NCI-H2029 treated with DMSO at 0.1 percent for 48 hours (cell line): Measurements from ENCODE around the gene SUCNR1.
"Not testable (repeated sequence)": the region's sequence is repeated elsewhere in the genome, so short reads cannot be mapped to it uniquely, and the experiment has no call there.

Experiments
- DNase-seq: peaks from one replicate; lab custom pipeline; 2025; lab: John Stamatoyannopoulos, UW

Gene SUCNR1

DNA sequence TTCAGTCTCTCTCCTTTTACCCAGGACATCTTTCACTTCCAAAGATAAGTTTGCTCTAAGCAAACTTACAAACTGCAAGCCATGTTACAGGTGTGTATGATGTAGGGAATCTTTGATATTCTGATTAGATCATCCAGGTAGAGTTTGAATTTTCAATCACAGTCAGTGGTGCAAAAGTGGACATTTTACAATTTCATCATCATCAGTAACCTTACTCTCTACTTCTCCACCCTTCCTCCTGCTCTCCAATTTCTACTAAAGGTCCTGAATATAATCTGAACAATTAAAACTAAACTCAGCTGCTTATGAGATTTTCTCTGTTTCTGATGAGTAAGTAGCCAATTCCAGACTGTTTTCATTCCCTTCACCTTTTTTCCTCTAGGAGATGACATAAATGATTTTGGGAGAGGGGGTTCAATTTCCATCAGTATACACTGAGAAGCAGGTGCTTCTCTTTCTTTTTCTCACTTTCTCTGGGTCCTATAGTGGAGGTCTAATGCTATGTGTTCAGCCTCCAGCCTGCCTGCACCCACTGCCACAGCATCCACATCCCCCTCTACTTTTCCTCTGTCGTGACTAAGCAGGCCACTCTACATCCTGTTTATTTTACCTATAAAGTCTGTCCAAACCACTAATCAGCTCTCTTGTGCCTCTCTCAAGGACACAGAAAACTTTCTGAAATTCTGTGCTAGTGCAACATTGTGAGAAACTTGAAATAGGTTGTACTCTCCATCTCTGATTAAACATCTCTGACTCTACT, 27.6 kb downstream of the SUCNR1 start:
- DNase-seq = no peak

DNA sequence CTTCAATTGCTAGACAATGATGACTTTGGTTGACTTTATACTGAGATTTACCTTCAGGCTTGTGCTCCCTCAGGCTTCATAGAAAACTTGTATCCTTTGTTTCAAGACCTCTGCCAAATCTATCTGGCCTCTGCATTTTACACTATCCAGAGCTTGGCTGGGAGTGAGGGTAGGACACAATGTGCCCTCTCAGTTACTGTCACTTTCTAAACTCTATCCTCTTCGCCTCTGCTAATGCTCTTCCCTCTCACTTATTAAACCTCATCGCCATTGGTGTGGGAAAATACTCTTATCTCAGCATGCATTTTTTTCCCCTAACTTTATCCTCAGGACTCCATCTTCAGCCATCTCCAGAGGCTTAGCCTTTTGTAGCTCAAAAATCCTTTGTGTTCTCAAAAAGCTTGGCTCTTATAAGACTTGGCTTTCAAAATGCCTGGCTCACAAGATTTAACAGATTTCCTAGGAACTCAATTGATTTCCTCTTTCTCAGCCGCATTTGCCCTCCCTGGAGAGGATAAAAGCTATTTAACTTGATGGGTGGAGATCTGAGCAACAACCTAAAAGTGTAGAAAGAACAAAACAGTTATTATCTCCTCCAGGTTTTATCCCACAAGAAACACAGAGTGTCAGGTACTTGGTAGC, 28.3 kb downstream of the SUCNR1 start:
- DNase-seq = no peak

DNA sequence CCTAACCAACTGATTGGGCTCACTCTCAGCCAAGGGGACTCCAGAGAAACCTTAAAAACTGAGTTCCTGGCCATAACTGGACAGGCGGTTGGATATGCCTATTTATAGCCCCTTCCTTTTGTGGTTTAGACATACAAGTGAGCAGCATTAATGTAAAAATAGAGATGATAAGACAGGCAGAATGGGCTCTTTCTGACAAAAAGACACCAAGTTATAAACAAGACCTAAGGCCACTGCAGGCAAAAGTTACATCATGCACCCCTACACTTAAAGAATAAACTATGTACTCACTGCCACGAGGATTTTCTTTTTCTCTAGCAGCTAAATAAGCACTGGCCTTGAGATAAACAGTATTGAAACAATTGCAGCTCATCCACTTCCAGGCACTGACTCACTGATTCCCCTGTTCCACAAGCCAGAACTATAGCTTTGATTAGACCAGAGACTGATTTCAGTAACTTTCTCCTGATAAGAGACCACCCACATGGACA, 30.1 kb downstream of the SUCNR1 start:
- no peak for DNase-seq

DNA sequence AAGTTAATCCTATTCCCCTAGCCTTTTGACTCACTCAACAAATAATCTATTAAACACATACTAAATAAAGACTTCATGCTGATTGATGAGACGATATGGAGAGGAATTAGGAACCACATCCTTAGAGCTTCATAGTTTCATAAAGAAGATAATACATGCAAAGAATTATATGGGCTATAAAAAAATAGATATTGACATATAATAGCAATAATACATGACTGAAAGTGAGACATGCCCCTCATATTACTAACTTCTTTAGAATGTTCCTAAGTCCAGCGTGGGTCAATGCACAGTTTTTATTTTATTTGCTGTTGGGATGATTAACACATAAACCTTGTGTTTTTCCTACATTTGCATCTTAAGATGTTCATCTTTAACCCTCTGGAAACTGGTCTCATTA, 32.2 kb downstream of the SUCNR1 start:
- no peak for DNase-seq

DNA sequence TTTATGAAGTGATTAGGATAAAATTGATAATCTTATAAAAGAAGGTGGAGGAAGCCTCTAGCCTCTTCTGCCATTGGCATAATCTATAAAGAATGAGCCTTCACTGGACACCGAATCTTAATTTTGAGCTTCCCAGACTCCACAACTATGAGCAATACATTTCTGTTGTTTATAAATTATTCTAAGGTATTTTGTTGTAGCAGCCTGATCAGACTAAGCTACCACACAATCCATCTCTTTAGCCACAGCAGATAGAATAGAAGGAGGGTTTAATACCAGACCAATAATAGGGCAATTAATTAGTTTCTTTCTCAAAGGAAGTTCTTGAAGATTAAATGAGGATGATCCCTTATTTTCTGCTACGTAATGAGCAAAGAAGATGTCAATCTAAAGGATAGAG, 33.3 kb downstream of the SUCNR1 start:
- DNase-seq = no peak

DNA sequence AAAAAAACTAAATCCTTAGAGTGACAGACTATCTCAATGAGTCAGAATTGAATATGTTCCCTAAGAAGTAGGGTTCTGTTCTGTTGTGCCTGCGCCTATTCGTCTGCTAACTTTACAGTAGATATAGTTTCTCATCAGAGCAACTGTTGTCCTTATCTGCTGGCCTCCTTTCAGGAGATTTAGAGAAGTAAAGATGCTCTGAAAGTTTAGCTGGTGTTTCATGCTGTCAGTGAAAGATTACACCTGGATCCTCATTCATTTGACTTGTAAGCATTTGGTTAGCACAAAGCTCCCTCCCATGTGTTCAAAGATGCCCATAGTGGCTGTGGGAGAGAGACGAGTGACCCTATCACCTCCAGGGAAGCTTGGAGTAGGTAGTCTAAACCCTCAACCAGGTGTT, 35.0 kb downstream of the SUCNR1 start:
- DNase-seq = no peak

DNA sequence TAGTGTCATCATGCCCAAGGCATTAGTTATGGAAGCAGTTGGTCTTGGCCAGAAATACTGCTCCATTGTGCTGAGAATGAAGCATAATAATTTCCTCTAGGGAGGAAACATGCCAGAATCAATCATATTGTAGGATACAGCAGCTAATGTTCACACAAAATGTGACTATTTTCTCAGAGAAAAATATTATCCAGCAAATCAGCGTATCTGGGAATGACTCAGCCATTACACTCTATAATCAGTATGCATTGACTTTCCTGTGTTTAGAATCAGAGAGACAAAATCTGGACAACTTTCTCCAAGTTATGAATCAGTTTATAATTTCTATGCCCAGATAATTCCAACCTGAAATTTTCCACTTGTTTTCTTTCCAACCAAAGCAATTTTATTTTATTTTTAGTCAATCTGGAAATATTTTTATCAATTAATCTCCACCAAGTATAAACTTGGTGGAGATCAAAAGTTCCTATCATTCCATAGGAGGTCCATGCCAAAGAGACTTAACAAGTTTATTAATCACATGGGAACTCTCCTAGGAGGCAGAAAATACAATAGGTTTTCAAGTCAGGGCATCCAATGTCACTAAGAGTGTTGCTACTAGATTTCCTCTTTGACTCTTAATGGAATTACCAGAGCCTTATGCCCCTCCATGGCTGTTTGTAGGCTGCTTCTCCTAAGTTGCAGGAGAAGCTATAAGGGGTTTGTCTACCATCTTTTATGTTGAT, 36.4 kb downstream of the SUCNR1 start:
- no peak for DNase-seq

DNA sequence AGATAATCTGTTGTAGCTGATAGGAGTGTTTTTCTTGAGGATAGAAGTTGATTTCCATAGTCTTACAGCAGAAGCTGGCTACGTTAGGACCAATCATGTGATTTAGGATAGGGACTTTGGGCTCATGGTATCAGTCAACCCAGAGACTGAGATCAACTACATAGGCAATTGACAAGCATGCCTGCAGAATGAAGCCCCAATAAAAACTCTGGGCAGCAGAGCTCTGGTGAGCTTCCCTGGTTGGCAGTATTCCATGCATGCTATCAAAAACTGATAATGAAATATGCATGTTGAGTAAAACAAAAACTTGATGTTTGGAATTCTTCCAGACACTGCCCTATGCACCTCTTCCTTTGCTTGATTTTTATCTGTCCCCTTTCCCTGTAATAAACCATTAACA, 38.0 kb downstream of the SUCNR1 start:
- no peak for DNase-seq

DNA sequence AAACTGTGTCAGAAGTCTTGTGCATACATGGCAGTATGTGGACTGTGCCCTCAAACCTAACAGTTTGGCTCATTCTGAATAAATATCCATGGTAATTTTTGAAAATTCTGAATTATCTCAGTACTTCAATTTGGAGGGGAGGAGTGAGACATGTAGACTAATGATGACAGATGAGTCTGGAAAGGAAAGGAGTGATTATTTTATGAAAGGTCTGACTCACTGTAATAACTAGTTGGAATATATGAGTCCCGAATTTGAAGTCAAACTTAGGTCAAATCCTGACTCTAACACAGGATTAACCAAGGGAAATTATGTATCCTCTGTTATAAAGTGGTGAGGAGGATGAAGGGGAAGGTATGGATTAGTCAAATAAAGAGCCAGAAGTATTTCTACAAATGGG, 38.6 kb downstream of the SUCNR1 start:
- no peak for DNase-seq

DNA sequence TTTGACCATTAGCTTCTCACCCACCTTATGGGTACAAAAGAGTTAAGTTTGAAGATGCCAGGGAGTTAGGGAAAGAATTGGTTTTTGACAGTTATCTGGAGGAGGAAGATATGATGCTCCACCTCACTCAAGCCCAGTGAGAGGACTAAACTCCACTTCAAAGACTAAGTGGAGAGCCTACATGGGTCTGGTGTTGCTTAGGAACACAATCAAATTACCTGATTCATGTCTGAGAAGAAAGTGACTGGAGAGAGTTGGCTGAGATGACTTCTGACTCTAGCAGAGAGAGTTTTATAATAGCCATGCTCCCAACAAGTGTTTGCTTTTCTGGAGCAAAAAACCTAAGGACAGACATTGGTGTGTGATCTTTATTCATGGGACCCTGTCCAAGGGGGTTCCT, 43.3 kb downstream of the SUCNR1 start:
- DNase-seq = no peak

DNA sequence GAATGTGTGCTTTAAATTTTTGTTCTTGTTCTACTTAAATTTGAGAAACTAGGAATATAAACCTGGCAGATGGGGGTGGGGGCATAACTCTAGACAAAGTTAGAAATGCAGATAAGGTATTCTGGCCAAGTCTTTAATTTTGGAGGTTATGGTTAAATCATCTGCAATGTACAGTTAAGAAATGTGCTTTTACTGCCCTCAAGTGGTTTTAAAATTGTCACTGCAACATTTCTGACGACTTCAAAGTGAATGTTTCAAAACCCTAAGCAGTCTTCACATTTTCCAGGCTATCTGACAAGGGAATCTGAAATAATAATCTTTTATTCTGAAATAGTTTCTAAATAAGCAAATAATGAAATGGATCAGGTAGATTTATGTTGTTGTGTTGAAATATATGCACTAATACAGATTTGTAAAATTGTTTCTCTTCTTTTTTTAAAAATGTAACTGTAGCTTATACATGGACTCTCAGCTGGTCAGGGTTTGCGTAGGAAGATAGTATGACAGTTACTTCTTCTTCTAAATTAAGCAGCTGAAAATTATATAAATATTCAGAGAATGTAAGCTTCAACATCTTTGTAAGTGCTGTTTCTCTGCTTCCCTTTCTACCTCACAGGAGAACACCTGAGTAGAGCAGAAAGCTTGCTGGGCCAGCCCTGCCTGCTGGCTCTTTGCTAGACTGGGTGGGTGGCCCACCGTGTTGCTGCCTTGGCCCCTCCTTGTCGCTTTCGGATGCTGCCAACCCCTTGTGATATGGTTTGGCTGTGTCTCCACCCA, 45.0 kb downstream of the SUCNR1 start:
- DNase-seq = peak; percentile 30

DNA sequence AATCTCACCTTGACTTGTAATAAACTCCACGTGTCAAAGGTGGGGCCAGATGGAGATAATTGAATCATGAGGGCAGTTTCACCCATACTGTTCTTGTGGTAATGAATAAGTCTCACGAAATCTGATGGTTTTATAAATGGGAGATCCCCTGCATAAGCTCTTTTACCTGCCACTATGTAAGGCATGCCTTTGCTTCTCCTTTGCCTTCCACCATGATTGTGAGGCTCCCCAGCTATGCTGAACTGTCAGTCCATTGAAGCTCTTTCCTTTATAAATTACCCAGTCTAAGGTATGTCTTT, 45.5 kb downstream of the SUCNR1 start:
- DNase-seq = no peak

DNA sequence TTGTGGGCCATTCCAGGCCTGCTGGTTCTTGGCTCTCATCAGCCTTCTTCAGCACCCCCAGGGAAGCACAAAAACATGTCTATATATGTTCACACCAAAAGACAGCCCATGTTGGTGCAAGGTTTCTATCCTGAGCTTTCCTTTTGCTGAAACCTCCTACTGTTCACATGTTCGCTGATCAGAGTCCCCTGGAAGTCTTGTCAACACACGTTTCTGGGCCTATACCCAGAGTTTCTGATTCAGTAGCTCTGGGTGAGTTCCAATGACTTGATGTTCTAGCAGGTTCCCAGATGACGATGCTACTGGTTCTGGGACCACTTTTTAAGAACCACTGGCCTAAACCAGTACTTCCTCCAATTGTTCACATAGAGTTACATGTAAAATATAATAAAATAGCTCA, 46.0 kb downstream of the SUCNR1 start:
- no peak for DNase-seq

DNA sequence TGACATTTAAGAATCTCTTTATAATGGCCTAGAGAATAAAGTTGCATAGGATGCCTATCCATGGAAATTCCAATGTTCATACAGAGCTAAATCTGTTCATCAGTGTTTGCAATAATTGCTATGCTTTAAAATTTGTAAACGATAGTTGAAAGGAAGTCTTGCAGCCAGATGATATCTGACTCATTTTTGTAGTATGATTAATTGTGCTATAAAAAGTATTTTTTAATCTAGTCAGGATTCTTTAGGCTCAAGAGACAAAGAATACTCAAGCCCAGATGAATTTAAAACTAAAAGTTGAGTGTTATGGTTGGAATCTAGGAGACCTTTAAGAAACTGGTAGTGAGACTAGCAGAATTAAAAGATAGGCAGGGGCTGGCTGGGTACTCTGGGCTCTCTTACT, 50.5 kb downstream of the SUCNR1 start:
- DNase-seq = no peak

DNA sequence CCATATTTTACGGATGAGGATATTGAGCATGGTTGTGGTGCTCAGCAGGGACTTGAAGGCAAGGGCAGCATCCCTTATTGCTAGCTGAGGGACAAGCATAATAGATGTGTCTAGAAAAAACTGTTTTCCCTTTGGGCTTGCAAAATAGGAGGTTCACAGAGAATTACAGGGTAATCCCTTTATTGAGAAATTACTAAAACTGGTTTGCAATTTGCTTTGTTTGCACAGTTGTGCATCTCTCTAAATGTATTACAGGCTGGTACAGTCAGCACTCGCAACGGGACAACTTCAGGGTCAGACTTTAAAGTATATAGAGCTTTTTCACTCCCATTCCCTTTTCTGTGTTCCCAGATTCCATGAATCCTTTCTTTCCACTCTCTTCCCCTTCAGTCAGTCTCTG, 51.3 kb downstream of the SUCNR1 start:
- no peak for DNase-seq

DNA sequence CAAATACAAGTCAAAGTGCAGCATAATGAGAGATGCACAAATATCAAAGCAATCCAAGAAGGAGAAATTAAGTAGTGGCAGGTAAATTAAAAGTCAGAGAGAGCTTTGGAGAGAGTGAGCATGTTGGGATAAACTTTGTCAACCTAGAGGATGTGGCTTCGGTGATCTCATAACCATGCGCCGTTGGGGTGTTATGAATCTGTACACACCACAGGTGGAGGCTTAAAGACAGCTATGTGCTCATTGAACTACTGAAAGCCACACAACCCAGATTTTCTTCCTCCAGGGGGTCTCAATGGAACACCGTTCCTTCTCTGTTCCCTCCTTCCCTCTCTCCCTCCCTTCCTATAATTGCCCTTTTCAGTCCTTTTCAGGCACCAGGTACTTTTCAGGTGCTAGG, 52.0 kb downstream of the SUCNR1 start:
- DNase-seq = no peak

DNA sequence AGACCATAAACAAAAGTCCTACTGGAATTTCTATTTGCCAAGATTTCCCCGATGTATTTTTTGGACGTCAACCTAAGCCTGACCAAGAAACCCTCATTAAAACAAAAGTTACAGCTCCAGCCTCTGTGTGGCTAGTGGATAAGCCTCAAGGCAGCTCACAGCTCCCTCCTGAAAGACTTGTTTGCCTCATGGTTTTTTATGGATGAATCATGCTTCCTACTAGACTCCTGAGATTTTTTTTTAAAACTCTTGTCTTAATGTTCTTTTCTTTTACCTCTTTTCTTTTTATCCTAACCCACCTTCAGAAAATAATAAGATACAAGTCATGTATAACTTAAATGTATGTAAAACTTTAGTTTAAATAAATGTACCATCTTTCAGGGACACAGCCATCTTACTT, 52.4 kb downstream of the SUCNR1 start:
- DNase-seq = no peak

DNA sequence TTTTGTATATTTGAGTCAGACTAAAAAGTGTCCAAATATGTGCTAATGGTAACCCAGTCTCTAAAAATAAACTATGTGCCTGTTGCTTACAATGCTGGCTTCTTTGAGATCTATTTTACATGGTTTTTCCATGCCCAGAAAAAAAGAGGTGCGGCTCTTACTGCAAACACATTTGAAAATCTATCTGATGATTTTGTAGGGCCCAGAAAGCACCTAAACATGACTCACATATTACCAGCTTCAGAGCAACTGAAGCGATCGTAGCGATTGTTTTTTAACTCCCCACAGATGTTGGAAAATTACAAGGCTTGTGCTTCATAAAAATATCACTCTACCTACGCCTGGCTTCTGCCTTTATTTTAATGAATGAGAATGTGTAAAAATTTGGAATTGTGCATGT, 53.5 kb downstream of the SUCNR1 start:
- DNase-seq = no peak

DNA sequence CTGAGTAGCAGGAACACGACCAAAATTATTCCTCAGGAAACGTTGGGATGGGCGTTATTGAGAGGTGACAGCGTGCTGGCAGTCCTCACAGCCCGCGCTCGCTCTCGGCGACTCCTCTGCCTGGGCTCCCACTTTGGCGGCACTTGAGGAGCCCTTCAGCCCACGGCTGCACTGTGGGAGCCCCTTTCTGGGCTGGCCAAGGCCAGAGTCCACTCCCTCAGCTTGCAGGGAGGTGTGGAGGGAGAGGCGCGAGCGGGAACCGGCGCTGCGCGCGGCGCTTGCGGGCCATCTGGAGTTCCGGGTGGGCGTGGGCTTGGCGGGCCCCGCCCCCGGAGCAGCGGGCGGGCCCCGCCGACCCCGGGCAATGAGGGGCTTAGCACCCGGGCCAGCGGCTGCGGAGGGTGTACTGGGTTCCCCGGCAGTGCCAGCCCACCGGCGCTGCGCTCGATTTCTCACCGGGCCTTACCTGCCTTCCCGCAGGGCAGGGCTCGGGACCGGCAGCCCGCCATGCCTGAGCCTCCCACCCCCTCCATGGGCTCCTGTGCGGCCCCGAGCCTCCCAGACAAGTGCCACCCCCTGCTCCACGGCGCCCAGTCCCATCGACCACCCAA, 54.6 kb downstream of the SUCNR1 start:
- not testable (repeated sequence) for DNase-seq

DNA sequence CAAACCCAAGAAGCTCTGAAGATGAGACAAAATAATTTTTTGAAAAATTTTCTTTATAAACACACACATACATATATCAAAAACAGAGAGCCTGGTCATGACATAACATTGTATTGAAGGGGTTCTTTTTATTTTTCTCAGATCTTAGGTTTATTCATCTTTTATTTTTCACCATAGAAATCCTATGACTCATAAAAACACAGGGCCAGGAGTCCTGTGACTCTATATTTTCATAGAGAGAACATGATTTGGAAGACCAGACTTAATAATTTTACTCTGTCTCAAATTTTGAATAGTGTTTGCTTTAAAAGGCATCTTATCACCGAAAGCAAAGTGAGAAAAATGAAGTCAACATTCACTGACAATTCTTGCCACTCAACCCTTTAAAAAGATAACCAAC, 57.7 kb downstream of the SUCNR1 start:
- DNase-seq = no peak

DNA sequence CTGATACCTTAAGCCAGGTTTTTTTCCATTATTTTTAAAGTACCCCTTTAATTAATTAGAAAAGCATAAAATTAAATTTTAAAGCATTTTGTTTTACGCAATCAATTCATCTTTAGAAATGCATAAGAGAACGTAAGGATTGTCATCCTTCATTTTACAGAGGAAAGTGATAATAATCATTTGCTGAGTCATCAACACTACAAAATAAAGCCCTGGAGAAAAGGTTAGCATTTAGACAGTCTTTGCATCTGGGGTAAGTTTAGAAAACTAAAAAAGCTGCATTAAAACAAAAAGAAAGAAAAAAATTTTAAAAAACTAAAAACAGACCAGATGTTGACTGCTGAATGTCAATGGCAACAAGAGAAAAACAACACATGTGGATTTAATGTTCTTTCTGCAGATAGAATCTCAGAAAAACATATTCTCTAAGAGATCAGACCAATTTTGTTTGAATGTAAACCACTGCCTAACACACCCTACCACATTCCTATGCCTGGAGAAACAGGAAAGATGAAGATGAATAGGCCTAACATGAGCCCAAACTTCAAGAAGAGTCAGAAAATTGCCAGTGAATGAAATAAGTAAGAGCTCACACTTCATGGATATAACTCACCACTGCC, 59.9 kb downstream of the SUCNR1 start:
- DNase-seq = no peak
